Suprapubic skin (tissue), 4 donors: ENCODE measurements around the gene OR1I1. TPM values are rescaled to one million over a fixed set of nuclear protein-coding genes. Genes with fewer than 3 reads are reported as not detected.

Source experiments
- DNase-seq, 2 donors: peaks; one replicate each; pipeline ENCODE4 v3.0.0-alpha.2; 2019; ENCODE audit warnings: low spot score in 2 of 2
- H3K27ac ChIP-seq: fragments of 200-600 bp; sonication (generic); one replicate; pipeline ENCODE4 v1.5.1; 2019
- H3K27me3 ChIP-seq: fragments of 200-600 bp; sonication (generic); one replicate; pipeline ENCODE4 v1.5.1; 2019
- H3K36me3 ChIP-seq: fragments of 200-600 bp; sonication (generic); one replicate; pipeline ENCODE4 v1.5.1; 2019
- H3K4me1 ChIP-seq: fragments of 200-600 bp; sonication (generic); one replicate; pipeline ENCODE4 v1.5.1; 2019
- H3K4me3 ChIP-seq: fragments of 200-600 bp; sonication (generic); one replicate; pipeline ENCODE4 v1.5.1; 2019; ENCODE audit warnings: mild to moderate bottlenecking
- H3K9me3 ChIP-seq: fragments of 200-600 bp; sonication (generic); one replicate; pipeline ENCODE4 v1.5.1; 2019
- EP300 ChIP-seq: sonication (generic); formaldehyde crosslinking; IDR thresholded peaks from one replicate; pipeline ENCODE4 v1.6.1; 2017; ENCODE audit warnings: antibody characterized with exemption
- POLR2A ChIP-seq, 2 donors: fragments of 450-650 bp; IDR thresholded peaks; one replicate each; pipeline ENCODE4 v1.6.1; 2017; ENCODE audit warnings: antibody characterized with exemption in 2 of 2, mild to moderate bottlenecking in 2 of 2, moderate library complexity in 2 of 2
- POLR2AphosphoS5 ChIP-seq, 3 donors: sonication (generic); formaldehyde crosslinking; IDR thresholded peaks; one replicate each; pipeline ENCODE4 v1.6.1; 2017; ENCODE audit warnings: antibody characterized with exemption in 3 of 3
- WGBS: methylation state at CpG from one replicate; pipeline ENCODE4 v1.1.5; 2018; 5-methylcytosine and 5-hydroxymethylcytosine counted together
- total RNA-seq, 4 donors: library from RNA; depleted of rRNA; stranded (reverse); fragments of >200 nt; gene quantifications; one replicate each; pipeline ENCODE4 v1.1.0, GENCODE V29; 2016
- TF ChIP-seq, protein P1 (sequence below), 2 donors: fragments of 200-600 bp in 1 of 2; fragments of 450-650 bp in 1 of 2; sonication (generic) in 1 of 2; IDR thresholded peaks; one replicate each; pipeline ENCODE4 v1.5.1; 2016 to 2019; ENCODE audit warnings: antibody characterized with exemption in 2 of 2, mild to moderate bottlenecking in 1 of 2, moderate library complexity in 1 of 2

Gene OR1I1
- total RNA-seq, 4 donors from 2014 or later = not detected

DNA sequence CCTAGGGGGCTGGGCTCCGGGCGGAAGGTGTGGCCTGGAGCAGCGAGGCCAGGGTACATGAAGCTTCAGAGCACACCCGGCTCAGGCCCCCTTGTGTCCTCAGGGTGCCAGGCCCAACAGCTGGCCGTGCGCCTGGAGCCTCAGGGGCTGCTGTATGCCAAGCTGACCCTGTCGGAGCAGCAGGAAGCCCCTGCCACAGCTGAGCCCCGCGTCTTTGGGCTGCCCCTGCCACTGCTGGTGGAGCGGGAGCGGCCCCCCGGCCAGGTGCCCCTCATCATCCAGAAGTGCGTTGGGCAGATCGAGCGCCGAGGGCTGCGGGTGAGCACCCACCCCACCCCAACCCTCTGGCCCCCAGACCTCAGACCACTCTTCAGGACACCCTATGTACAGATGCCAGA is 28.4 kb downstream of the OR1I1 start:
- Histone ChIP-seq H3K27ac (no peak overlapping the region), H3K4me1 (peaks cover 20% of the 10 kb centered on the region), H3K36me3 (peaks cover 62% of the 10 kb centered on the region), H3K9me3 (no peaks in the 10 kb centered on the region), H3K4me3 (no peak overlapping the region), H3K27me3 (no peaks in the 10 kb centered on the region)
- TF ChIP-seq EP300 (no peak), POLR2A (IDR thresholded peaks at IDR 0.05) (no peak), POLR2AphosphoS5 (IDR thresholded peaks at IDR 0.05) (no peak)
- TF ChIP-seq, protein P1, sequence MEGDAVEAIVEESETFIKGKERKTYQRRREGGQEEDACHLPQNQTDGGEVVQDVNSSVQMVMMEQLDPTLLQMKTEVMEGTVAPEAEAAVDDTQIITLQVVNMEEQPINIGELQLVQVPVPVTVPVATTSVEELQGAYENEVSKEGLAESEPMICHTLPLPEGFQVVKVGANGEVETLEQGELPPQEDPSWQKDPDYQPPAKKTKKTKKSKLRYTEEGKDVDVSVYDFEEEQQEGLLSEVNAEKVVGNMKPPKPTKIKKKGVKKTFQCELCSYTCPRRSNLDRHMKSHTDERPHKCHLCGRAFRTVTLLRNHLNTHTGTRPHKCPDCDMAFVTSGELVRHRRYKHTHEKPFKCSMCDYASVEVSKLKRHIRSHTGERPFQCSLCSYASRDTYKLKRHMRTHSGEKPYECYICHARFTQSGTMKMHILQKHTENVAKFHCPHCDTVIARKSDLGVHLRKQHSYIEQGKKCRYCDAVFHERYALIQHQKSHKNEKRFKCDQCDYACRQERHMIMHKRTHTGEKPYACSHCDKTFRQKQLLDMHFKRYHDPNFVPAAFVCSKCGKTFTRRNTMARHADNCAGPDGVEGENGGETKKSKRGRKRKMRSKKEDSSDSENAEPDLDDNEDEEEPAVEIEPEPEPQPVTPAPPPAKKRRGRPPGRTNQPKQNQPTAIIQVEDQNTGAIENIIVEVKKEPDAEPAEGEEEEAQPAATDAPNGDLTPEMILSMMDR (IDR thresholded peaks at IDR 0.05) = no peak
- DNase-seq = no peak
- 90% methylated on average over 4 of the region's 17 CpGs for WGBS

GRCh38 chr19:15111758-15112157 is 29.7 kb downstream of the OR1I1 start:
- Histone ChIP-seq H3K9me3 (no peaks in the 10 kb centered on the region), H3K36me3 (peaks cover 75% of the 10 kb centered on the region), H3K27ac (no peak overlapping the region), H3K27me3 (no peaks in the 10 kb centered on the region), H3K4me1 (peaks cover 15% of the 10 kb centered on the region), H3K4me3 (no peak overlapping the region)
- no peak for DNase-seq
- WGBS = 86% methylated on average over 1 of the region's 1 CpG
- TF ChIP-seq EP300 = no peak
- TF ChIP-seq, protein P1 (IDR thresholded peaks at IDR 0.05) = no peak
- TF ChIP-seq POLR2A (IDR thresholded peaks at IDR 0.05) = no peak
- TF ChIP-seq POLR2AphosphoS5 (IDR thresholded peaks at IDR 0.05) = no peak

GRCh38 chr19:15112385-15112784 is 30.4 kb downstream of the OR1I1 start:
- H3K4me3 ChIP-seq = no peak overlapping the region
- no peak for DNase-seq
- H3K4me1 ChIP-seq = peaks cover 11% of the 10 kb centered on the region
- WGBS = 87% methylated on average over 11 of the region's 11 CpGs
- TF ChIP-seq, protein P1 (IDR thresholded peaks at IDR 0.05) = no peak
- no peak for TF ChIP-seq POLR2A (IDR thresholded peaks at IDR 0.05)
- TF ChIP-seq POLR2AphosphoS5 (IDR thresholded peaks at IDR 0.05) = no peak
- no peak for TF ChIP-seq EP300
- H3K36me3 ChIP-seq = peaks cover 82% of the 10 kb centered on the region
- H3K27me3 ChIP-seq = no peaks in the 10 kb centered on the region
- H3K27ac ChIP-seq = no peak overlapping the region
- H3K9me3 ChIP-seq = no peaks in the 10 kb centered on the region

DNA sequence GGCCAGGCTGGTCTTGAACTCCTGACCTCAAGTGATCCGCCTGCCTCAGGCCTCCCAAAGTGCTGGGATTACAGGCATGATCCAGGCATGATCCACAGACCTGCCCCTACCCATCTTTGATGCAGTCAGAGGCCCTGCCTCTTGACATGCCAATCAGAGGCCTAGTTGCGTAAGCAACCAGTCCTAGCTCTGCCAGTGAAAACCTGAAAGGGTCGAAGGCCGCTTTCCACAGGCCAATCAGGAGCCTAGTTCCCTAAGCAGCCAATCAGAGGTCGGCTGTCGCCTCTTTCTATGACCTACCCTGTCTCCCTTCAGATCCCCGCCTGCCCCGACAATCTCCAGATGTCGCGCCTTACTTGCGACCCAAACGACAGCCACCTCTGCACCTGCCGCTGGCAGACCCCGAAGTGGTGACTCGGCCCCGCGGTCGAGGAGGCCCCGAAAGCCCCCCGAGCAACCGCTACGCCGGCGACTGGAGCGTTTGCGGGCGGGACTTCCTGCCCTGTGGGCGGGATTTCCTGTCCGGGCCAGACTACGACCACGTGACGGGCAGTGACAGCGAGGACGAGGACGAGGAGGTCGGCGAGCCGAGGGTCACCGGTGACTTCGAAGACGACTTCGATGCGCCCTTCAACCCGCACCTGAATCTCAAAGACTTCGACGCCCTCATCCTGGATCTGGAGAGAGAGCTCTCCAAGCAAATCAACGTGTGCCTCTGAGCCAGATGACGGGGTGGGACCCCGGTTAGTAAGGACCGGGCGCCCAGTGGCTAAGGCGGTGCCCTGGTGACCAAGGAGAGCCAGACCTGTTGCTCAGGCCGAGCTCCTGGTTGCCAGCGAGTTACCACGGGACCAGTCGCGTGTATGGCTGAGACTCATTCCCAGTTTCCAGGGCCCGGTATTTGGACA is 31.5 kb downstream of the OR1I1 start:
- no peak for DNase-seq
- peaks cover 92% of the 10 kb centered on the region for H3K36me3 ChIP-seq
- TF ChIP-seq POLR2AphosphoS5 (IDR thresholded peaks at IDR 0.05) (no peak), EP300 (no peak), POLR2A (IDR thresholded peaks at IDR 0.05) (no peak)
- TF ChIP-seq, protein P1 (IDR thresholded peaks at IDR 0.05) = no peak
- H3K9me3 ChIP-seq = no peaks in the 10 kb centered on the region
- peaks cover 3% of the 10 kb centered on the region for H3K4me1 ChIP-seq
- no peaks in the 10 kb centered on the region for H3K27me3 ChIP-seq
- no peak overlapping the region for H3K4me3 ChIP-seq
- H3K27ac ChIP-seq = no peak overlapping the region
- WGBS = 95% methylated on average over 39 of the region's 58 CpGs

DNA sequence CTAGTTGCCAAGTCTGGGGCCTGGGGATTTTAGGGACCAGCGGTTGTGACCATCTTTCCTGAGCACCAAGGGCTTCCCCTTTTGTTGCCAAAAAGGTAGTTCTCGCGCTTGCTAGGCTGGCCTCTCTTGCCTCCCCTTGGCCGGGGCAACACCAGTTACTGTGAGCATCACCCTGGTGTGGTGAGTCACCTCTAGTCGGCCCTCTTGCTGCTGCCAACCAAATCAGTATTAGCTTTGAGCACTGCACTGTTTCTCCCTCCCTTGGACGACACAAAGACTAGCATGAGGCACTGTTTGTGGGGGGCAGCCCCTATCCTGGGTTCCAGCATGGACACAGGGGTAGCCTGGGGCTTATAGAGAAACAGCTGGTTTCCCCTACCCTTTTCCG is 32.1 kb downstream of the OR1I1 start:
- peaks cover 98% of the 10 kb centered on the region for H3K36me3 ChIP-seq
- no peak for DNase-seq

More for the DNA sequence above, 32.1 kb downstream of the OR1I1 start:
- no peaks in the 10 kb centered on the region for H3K9me3 ChIP-seq
- 74% methylated on average over 6 of the region's 7 CpGs for WGBS
- H3K4me3 ChIP-seq = no peak overlapping the region
- no peaks in the 10 kb centered on the region for H3K4me1 ChIP-seq
- TF ChIP-seq, protein P1 (IDR thresholded peaks at IDR 0.05) = no peak
- TF ChIP-seq POLR2AphosphoS5 (IDR thresholded peaks at IDR 0.05) = no peak
- no peak for TF ChIP-seq EP300
- no peak for TF ChIP-seq POLR2A (IDR thresholded peaks at IDR 0.05)
- H3K27ac ChIP-seq = no peak overlapping the region
- no peaks in the 10 kb centered on the region for H3K27me3 ChIP-seq
